T-cell (primary cell): ENCODE measurements around the gene EZR. TPM values are rescaled to one million over a fixed set of nuclear protein-coding genes. Genes with fewer than 3 reads are reported as not detected.

Experiments used
- ATAC-seq, 4 experiments: fragments of 200-7000 bp in 3 of 4; fragments of 150-1000 bp in 1 of 4; cut with Tn5 transposase; replicated peaks in 1 of 4; 1 replicate in 3 of 4; 2 replicates in 1 of 4; pipeline ENCODE4 v1.10.0; 2021; ENCODE audit warnings: moderate library complexity in 3 of 4, mild to moderate bottlenecking in 2 of 4, moderate number of reproducible peaks in 1 of 4
- CTCF ChIA-PET, 2 donors: fragments of 300-600 bp; sonication (Branson Sonifier 250); formaldehyde crosslinking; loops; one replicate each; lab custom pipeline; 2022; ENCODE audit warnings: antibody characterized with exemption in 2 of 2; lab: Charles Lee
- POLR2A ChIA-PET, 2 donors: fragments of 300-600 bp; sonication (Branson Sonifier 250); formaldehyde crosslinking; loops; one replicate each; lab custom pipeline; 2022; ENCODE audit warnings: antibody characterized with exemption in 2 of 2; lab: Charles Lee
- DNase-seq, 35 experiments: peaks; one replicate each; pipeline versions ENCODE4 v3.0.0 to v3.0.0-alpha.2; 2013 to 2023
- H3K27ac ChIP-seq: one replicate; pipeline ENCODE4 v1.5.1; 2013; ENCODE audit warnings: low read length
- H3K27me3 ChIP-seq, 2 experiments: replicated peaks in 1 of 2; 1 replicate in 1 of 2; 2 replicates in 1 of 2; pipeline versions ENCODE4 v1.6.1 to v1.7.0; 2013; ENCODE audit warnings: low read length in 1 of 2, mixed read lengths in 1 of 2; ENCODE audit not compliant: control insufficient read depth in 2 of 2, insufficient read depth in 2 of 2; ENCODE audit errors: extremely low read depth in 1 of 2
- H3K36me3 ChIP-seq, 2 donors: 1 replicate in 1 of 2; 2 replicates in 1 of 2; pipeline versions ENCODE4 v1.6.1 to v1.7.0; 2013; ENCODE audit warnings: low read length in 1 of 2; ENCODE audit not compliant: control insufficient read depth in 2 of 2, insufficient read depth in 1 of 2; ENCODE audit errors: extremely low read depth in 1 of 2
- H3K4me1 ChIP-seq, 2 experiments: 1 replicate in 1 of 2; 2 replicates in 1 of 2; pipeline versions ENCODE4 v1.6.1 to v1.7.0; 2013; ENCODE audit warnings: low read length in 2 of 2, mixed read lengths in 1 of 2; ENCODE audit not compliant: insufficient read depth in 2 of 2, control insufficient read depth in 1 of 2; ENCODE audit errors: extremely low read depth in 1 of 2
- H3K4me3 ChIP-seq, 2 donors: 1 replicate in 1 of 2; 2 replicates in 1 of 2; pipeline versions ENCODE4 v1.5.1 to v1.7.0; 2013; ENCODE audit warnings: mild to moderate bottlenecking in 2 of 2, low read length in 1 of 2, moderate library complexity in 1 of 2; ENCODE audit not compliant: control insufficient read depth in 1 of 2; ENCODE audit errors: extremely low read depth in 1 of 2
- H3K9me3 ChIP-seq: 2 replicates; pipeline ENCODE4 v1.7.0; 2013
- H3K27ac Mint-ChIP-seq, 2 donors: one replicate each; pipeline ENCODE4 v1.8.0; 2020 to 2021; ENCODE audit warnings: mild to moderate bottlenecking in 2 of 2, mixed read lengths in 2 of 2
- H3K27me3 Mint-ChIP-seq, 2 donors: one replicate each; pipeline ENCODE4 v1.8.0; 2021 to 2022; ENCODE audit warnings: mixed read lengths in 2 of 2
- H3K36me3 Mint-ChIP-seq: one replicate; pipeline ENCODE4 v1.8.0; 2021; ENCODE audit warnings: mixed read lengths
- H3K4me1 Mint-ChIP-seq, 3 donors: one replicate each; pipeline ENCODE4 v1.8.0; 2020 to 2022; ENCODE audit warnings: mixed read lengths in 3 of 3, mild to moderate bottlenecking in 1 of 3
- H3K4me3 Mint-ChIP-seq, 3 donors: one replicate each; pipeline ENCODE4 v1.8.0; 2020 to 2022; ENCODE audit warnings: mild to moderate bottlenecking in 3 of 3, mixed read lengths in 3 of 3, moderate library complexity in 3 of 3
- H3K9me3 Mint-ChIP-seq, 3 donors: one replicate each; pipeline ENCODE4 v1.8.0; 2020 to 2022; ENCODE audit warnings: mixed read lengths in 3 of 3
- WGBS: methylation state at CpG from one replicate; pipeline ENCODE4 v1.1.5; 2013; ENCODE audit warnings: missing lambda C conversion rate; ENCODE audit not compliant: insufficient coverage; 5-methylcytosine and 5-hydroxymethylcytosine counted together
- total RNA-seq, 35 experiments: library from RNA in 6 of 35; stranded (reverse) in 6 of 35; fragments of 120-200 nt in 1 of 35; gene quantifications; one replicate each; pipeline versions ENCODE4 v1.2.1 to v1.2.4 and lab custom pipeline; 2013 to 2026

The EZR gene
- total RNA-seq, 5 donors from 2014 or later (not counting 1 experiment from before 2014, with no cell fraction given), result 176 to 286 (median 272) TPM

GRCh38 chr6:158768436-158768835, 50.7 kb downstream of the EZR start:
- DNase-seq (no peak), ATAC-seq (no peak)
- ChIA-PET POLR2A (interaction anchor here (0.6 to 1.2 kb wide), 2 partner anchors 12 to 294 kb away, joined by 3 to 4 read pairs; no protein-coding TSS in a partner anchor), CTCF (interaction anchor here in 1 of 2 donors (0.6 kb wide), 1 partner anchor 1062 kb away, joined by 3 read pairs; no protein-coding TSS in a partner anchor)
- Mint-ChIP-seq H3K4me3 (no peak overlapping the region), H3K27ac (peak overlapping the region in 1 of 2 donors; percentile 62), H3K36me3 (peaks cover 74% of the 10 kb centered on the region), H3K27me3 (no peaks in the 10 kb centered on the region), H3K4me1 (peaks cover 29 to 42% (median 29%) of the 10 kb centered on the region in 3 donors), H3K9me3 (no peaks in the 10 kb centered on the region)
- Histone ChIP-seq H3K27me3 (no peaks in the 10 kb centered on the region), H3K9me3 (no peaks in the 10 kb centered on the region), H3K4me3 (no peak overlapping the region), H3K27ac (no peak overlapping the region), H3K36me3 (peaks cover 9 to 100% of the 10 kb centered on the region in 2 donors), H3K4me1 (peaks cover 8 to 33% of the 10 kb centered on the region in 2 experiments)
- 93% methylated on average over 5 of the region's 8 CpGs for WGBS

GRCh38 chr6:158767709-158768108, 51.5 kb downstream of the EZR start:
- no peak for ATAC-seq
- Histone ChIP-seq H3K27me3 (no peaks in the 10 kb centered on the region), H3K36me3 (peaks cover 9 to 100% of the 10 kb centered on the region in 2 donors), H3K9me3 (no peaks in the 10 kb centered on the region), H3K4me1 (peaks cover 6 to 26% of the 10 kb centered on the region in 2 experiments), H3K27ac (no peak overlapping the region), H3K4me3 (no peak overlapping the region)
- ChIA-PET POLR2A (interaction anchor here (0.6 kb wide), 2 partner anchors 112 to 295 kb away, joined by 3 to 12 read pairs; no protein-coding TSS in a partner anchor), CTCF (no interaction called here)
- H3K27ac Mint-ChIP-seq, result peak overlapping the region; percentile 16 to 62
- WGBS, result no CpG with 5 or more reads among the region's 6 CpGs
- no peak overlapping the region for H3K4me3 Mint-ChIP-seq
- peaks cover 70% of the 10 kb centered on the region for H3K36me3 Mint-ChIP-seq
- H3K27me3 Mint-ChIP-seq, result no peaks in the 10 kb centered on the region
- DNase-seq, result no peak
- peaks cover 22 to 35% (median 22%) of the 10 kb centered on the region in 3 donors for H3K4me1 Mint-ChIP-seq
- no peaks in the 10 kb centered on the region for H3K9me3 Mint-ChIP-seq

GRCh38 chr6:158766621-158767455, 52.3 kb downstream of the EZR start:
- no peaks in the 10 kb centered on the region for H3K27me3 Mint-ChIP-seq
- Histone ChIP-seq H3K27ac (no peak overlapping the region), H3K27me3 (no peaks in the 10 kb centered on the region), H3K9me3 (no peaks in the 10 kb centered on the region), H3K4me1 (peaks cover 6 to 17% of the 10 kb centered on the region in 2 experiments), H3K4me3 (no peak overlapping the region), H3K36me3 (peaks cover 7 to 93% of the 10 kb centered on the region in 2 donors)
- DNase-seq (no peak), ATAC-seq (no peak)
- H3K9me3 Mint-ChIP-seq, result no peaks in the 10 kb centered on the region
- H3K36me3 Mint-ChIP-seq, result peaks cover 66% of the 10 kb centered on the region
- peaks cover 13 to 28% (median 13%) of the 10 kb centered on the region in 3 donors for H3K4me1 Mint-ChIP-seq
- ChIA-PET CTCF (interaction anchor here in 1 of 2 donors (1.0 kb wide), 1 partner anchor 47 kb away, joined by 3 read pairs; no protein-coding TSS in a partner anchor), POLR2A (interaction anchor here in 1 of 2 donors (0.7 to 1.0 kb wide), 2 partner anchors 34 to 36 kb away, joined by 5 to 6 read pairs; no protein-coding TSS in a partner anchor)
- H3K4me3 Mint-ChIP-seq, result peak overlapping the region in 1 of 3 donors; percentile 33
- 96% methylated on average over 23 of the region's 38 CpGs for WGBS
- peak overlapping the region in 1 of 2 donors; percentile 23 for H3K27ac Mint-ChIP-seq

- ChIA-PET CTCF (interaction anchor here in 1 of 2 donors (0.6 to 1.0 kb wide), 2 partner anchors 35 to 46 kb away, joined by 3 to 7 read pairs; no protein-coding TSS in a partner anchor), POLR2A (interaction anchor here in 1 of 2 donors (0.5 to 0.8 kb wide), 2 partner anchors 9 to 13 kb away, joined by 4 to 9 read pairs; no protein-coding TSS in a partner anchor)
- Mint-ChIP-seq H3K9me3 (no peaks in the 10 kb centered on the region), H3K4me3 (no peak overlapping the region), H3K4me1 (peaks cover under 1 to 19% (median 2%) of the 10 kb centered on the region in 3 donors), H3K36me3 (peaks cover 56% of the 10 kb centered on the region), H3K27ac (peak overlapping the region in 1 of 2 donors; percentile 28), H3K27me3 (no peaks in the 10 kb centered on the region)
- ATAC-seq, result no peak
- H3K4me3 ChIP-seq, result no peak overlapping the region
- H3K4me1 ChIP-seq, result peaks cover 0 to 5% of the 10 kb centered on the region in 2 experiments
- H3K36me3 ChIP-seq, result peaks cover 5 to 86% of the 10 kb centered on the region in 2 donors
- no peak overlapping the region for H3K27ac ChIP-seq
- DNase-seq, result no peak
- H3K27me3 ChIP-seq, result no peaks in the 10 kb centered on the region
- no peaks in the 10 kb centered on the region for H3K9me3 ChIP-seq
- 78% methylated on average over 6 of the region's 13 CpGs for WGBS
Measured at GRCh38 chr6:158765499-158766068, 53.6 kb downstream of the EZR start.

- H3K27ac ChIP-seq, result no peak overlapping the region
- ATAC-seq (no peak), DNase-seq (no peak)
- no peak overlapping the region for H3K4me3 ChIP-seq
- 89% methylated on average over 6 of the region's 9 CpGs for WGBS
- H3K27me3 ChIP-seq, result no peaks in the 10 kb centered on the region
- no peaks in the 10 kb centered on the region for H3K4me1 ChIP-seq
- Mint-ChIP-seq H3K27me3 (no peaks in the 10 kb centered on the region), H3K9me3 (no peaks in the 10 kb centered on the region), H3K4me3 (peak overlapping the region in 1 of 3 donors; percentile 21), H3K27ac (peak overlapping the region; percentile 34 to 47), H3K36me3 (peaks cover 51% of the 10 kb centered on the region), H3K4me1 (peaks cover 0 to 13% (median 0%) of the 10 kb centered on the region in 3 donors)
- ChIA-PET CTCF (interaction anchor here in 1 of 2 donors (0.6 kb wide), 1 partner anchor 216 kb away, joined by 4 read pairs; no protein-coding TSS in a partner anchor), POLR2A (no interaction called here)
- peaks cover 6 to 84% of the 10 kb centered on the region in 2 donors for H3K36me3 ChIP-seq
- no peaks in the 10 kb centered on the region for H3K9me3 ChIP-seq
Measured at GRCh38 chr6:158764926-158765325, 54.2 kb downstream of the EZR start.
